Transverse colon (tissue), 4 donors: ENCODE results near the gene PARP6.

Experiments
- CTCF ChIP-seq, 5 experiments: fragments of 200-600 bp in 3 of 5; fragments of 450-650 bp in 2 of 5; sonication (generic) in 3 of 5; IDR thresholded peaks; 1 replicate in 2 of 5; 2 replicates in 3 of 5; pipeline ENCODE4 v1.5.1; 2016 to 2017; ENCODE audit warnings: antibody characterized with exemption in 5 of 5, inconsistent platforms in 3 of 5, mild to moderate bottlenecking in 2 of 5, moderate library complexity in 1 of 5
- POLR2A ChIP-seq: fragments of 450-650 bp; IDR thresholded peaks from one replicate; pipeline ENCODE4 v1.6.1; 2016; ENCODE audit warnings: antibody characterized with exemption, mild to moderate bottlenecking, moderate library complexity
- POLR2AphosphoS5 ChIP-seq, 3 donors: sonication (generic); formaldehyde crosslinking; IDR thresholded peaks; one replicate each; pipeline ENCODE4 v1.6.1; 2016; ENCODE audit warnings: antibody characterized with exemption in 3 of 3

DNA sequence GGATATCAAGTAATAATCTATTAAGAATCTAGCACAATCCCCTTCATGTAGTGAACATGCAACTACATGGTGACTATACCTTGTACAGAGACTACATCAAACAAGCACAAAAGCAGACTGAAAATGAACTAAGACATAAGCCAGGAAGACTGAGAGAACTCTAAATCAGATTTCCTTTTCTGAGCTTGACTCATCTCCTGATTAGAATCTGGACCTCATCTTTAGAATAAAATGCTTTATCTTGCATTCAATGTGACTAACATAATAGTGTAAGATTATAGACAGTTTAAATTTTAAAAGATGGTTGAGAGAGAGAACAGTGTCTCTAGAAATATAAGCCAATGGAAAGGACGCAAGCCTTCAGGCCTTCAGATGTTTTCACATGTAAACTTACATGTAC lies 23.8 kb downstream of the PARP6 start:
- TF ChIP-seq CTCF (IDR thresholded peaks at IDR 0.05): no peak
- TF ChIP-seq POLR2A: no peak
- TF ChIP-seq POLR2AphosphoS5 (IDR thresholded peaks at IDR 0.05): no peak
